Right lobe of liver (tissue), 4 donors: ENCODE measurements around the gene MACROH2A2.
"Not testable (repeated sequence)": the region's sequence is repeated elsewhere in the genome, so short reads cannot be mapped to it uniquely, and the experiment has no call there.

Source experiments
- POLR2A ChIP-seq: fragments of 450-650 bp; IDR thresholded peaks from one replicate; pipeline ENCODE4 v1.6.1; 2017; ENCODE audit warnings: antibody characterized with exemption, mild to moderate bottlenecking
- TF ChIP-seq, protein P1 (sequence below), 4 donors: fragments of 200-600 bp in 3 of 4; fragments of 450-650 bp in 1 of 4; IDR thresholded peaks; one replicate each; pipeline versions ENCODE4 v1.5.1 to v1.8.0; 2016 to 2022; ENCODE audit warnings: antibody characterized with exemption in 4 of 4, mild to moderate bottlenecking in 2 of 4
- donor health status: DM: no; HTN: no; CAD: no.
- donor health status: DM: no; HTN: no; CAD: no.
- donor health status: DM: no; HTN: yes; CAD: no.

DNA sequence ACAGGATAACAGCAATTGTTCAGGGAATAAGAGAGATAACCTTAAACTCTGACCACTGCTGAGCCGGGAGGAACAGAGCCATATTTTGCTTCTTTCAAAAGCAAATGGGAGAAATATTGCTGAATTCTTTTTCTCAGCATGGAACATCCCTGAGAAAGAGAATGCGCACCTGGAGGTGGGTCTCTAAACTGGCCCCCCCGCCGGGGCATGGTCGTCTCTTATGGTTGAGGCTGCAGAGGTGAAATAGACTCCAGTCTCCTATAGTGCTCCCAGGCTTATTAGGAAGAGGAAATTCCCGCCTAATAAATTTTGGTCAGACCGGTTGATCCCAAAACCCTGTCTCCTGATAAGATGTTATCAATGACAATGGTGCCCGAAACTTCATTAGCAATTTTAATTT, 10.9 kb upstream of the MACROH2A2 start:
- not testable (repeated sequence) for TF ChIP-seq POLR2A
- TF ChIP-seq, protein P1, sequence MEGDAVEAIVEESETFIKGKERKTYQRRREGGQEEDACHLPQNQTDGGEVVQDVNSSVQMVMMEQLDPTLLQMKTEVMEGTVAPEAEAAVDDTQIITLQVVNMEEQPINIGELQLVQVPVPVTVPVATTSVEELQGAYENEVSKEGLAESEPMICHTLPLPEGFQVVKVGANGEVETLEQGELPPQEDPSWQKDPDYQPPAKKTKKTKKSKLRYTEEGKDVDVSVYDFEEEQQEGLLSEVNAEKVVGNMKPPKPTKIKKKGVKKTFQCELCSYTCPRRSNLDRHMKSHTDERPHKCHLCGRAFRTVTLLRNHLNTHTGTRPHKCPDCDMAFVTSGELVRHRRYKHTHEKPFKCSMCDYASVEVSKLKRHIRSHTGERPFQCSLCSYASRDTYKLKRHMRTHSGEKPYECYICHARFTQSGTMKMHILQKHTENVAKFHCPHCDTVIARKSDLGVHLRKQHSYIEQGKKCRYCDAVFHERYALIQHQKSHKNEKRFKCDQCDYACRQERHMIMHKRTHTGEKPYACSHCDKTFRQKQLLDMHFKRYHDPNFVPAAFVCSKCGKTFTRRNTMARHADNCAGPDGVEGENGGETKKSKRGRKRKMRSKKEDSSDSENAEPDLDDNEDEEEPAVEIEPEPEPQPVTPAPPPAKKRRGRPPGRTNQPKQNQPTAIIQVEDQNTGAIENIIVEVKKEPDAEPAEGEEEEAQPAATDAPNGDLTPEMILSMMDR (IDR thresholded peaks at IDR 0.05), result not testable (repeated sequence)
